ENCODE measurements around the gene TBL1X. TPM values are rescaled to one million over a fixed set of nuclear protein-coding genes. Genes with fewer than 3 reads are reported as not detected.

The TBL1X gene
- total and polyA plus RNA-seq, 2 donors (not counting 3 experiments of a cell fraction or from before 2014, with no cell fraction given), result 8.7 to 25.3 TPM

DNA sequence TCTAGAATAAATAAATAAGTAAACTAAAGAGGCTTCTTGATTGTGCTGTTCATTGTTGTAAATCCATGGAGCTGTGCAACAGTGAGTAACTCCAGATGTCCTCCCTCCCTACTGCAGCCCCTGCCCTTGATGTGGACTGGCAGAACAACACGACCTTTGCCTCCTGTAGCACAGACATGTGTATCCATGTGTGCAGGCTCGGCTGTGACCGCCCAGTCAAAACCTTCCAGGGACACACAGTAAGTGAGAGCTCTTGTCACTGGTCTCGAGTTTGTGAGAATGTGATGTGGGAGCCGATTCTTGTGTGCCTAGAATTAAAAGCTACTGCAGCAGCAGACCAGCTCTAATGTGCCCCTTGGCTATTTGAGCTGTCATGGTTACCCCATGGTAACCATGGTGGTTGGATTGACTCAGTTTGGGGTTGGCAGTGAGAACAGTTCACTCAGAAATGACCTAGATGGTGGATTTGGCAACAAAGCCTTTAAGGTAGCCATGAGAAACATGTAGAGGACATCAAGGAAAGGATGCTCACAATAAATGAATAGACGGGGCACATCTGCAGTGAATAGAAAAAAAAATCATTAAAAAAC is 240.1 kb downstream of the TBL1X start:
- Histone ChIP-seq H2AFZ (ENCODE audit: low read depth, low read length) (no peak overlapping the region), H4K20me1 (replicated peaks; ENCODE audit: control insufficient read depth, extremely low read depth, insufficient read depth, low read length) (no peaks in the 10 kb centered on the region), H3K9me3 (replicated peaks; ENCODE audit: control insufficient read depth, insufficient read depth, low read length) (no peaks in the 10 kb centered on the region), H3K4me1 (ENCODE audit: control insufficient read depth, extremely low read depth, insufficient read depth, low read length) (no peaks in the 10 kb centered on the region), H3K27ac (ENCODE audit: insufficient read depth, low read depth, low read length) (no peak overlapping the region), H3K4me3 (replicated peaks in 1 of 3; ENCODE audit: insufficient read depth in 1 of 3, low read depth in 1 of 3, low read length in 3 of 3) (no peak overlapping the region), H3K27me3 (ENCODE audit: control insufficient read depth in 2 of 2, insufficient read depth in 2 of 2, low read length in 2 of 2) (no peaks in the 10 kb centered on the region), H3K4me2 (ENCODE audit: insufficient read depth, low read length) (no peak overlapping the region), H3K36me3 (ENCODE audit: control insufficient read depth in 2 of 2, extremely low read depth in 1 of 2, insufficient read depth in 2 of 2, low read length in 2 of 2) (no peaks in the 10 kb centered on the region), H3K9me1 (replicated peaks; ENCODE audit: control insufficient read depth, extremely low read depth, insufficient read depth, low read length) (no peaks in the 10 kb centered on the region), H3K79me2 (ENCODE audit: control insufficient read depth, insufficient read depth, low read length) (no peaks in the 10 kb centered on the region), H3K9ac (replicated peaks; ENCODE audit: extremely low read depth, insufficient read depth, low read length) (no peak overlapping the region)
- TF ChIP-seq, protein P1, sequence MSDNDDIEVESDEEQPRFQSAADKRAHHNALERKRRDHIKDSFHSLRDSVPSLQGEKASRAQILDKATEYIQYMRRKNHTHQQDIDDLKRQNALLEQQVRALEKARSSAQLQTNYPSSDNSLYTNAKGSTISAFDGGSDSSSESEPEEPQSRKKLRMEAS (IDR thresholded peaks at IDR 0.05; ENCODE audit: insufficient read depth, insufficient read length), result no peak
- TF ChIP-seq, protein P2, sequence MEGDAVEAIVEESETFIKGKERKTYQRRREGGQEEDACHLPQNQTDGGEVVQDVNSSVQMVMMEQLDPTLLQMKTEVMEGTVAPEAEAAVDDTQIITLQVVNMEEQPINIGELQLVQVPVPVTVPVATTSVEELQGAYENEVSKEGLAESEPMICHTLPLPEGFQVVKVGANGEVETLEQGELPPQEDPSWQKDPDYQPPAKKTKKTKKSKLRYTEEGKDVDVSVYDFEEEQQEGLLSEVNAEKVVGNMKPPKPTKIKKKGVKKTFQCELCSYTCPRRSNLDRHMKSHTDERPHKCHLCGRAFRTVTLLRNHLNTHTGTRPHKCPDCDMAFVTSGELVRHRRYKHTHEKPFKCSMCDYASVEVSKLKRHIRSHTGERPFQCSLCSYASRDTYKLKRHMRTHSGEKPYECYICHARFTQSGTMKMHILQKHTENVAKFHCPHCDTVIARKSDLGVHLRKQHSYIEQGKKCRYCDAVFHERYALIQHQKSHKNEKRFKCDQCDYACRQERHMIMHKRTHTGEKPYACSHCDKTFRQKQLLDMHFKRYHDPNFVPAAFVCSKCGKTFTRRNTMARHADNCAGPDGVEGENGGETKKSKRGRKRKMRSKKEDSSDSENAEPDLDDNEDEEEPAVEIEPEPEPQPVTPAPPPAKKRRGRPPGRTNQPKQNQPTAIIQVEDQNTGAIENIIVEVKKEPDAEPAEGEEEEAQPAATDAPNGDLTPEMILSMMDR (IDR thresholded peaks at IDR 0.05; ENCODE audit: extremely low read depth in 1 of 2, insufficient read depth in 1 of 2, low read depth in 1 of 2, low read length in 2 of 2), result no peak
- TF ChIP-seq POLR2AphosphoS5 (IDR thresholded peaks at IDR 0.05; ENCODE audit: insufficient read depth, low read depth, low read length) (no peak), EZH2 (IDR thresholded peaks at IDR 0.05; ENCODE audit: borderline replicate concordance, low read depth, low read length, severe bottlenecking) (no peak), GATA2 (IDR thresholded peaks at IDR 0.05; ENCODE audit: insufficient read depth, insufficient read length, low read depth, low read length) (no peak), POLR2A (IDR thresholded peaks at IDR 0.05; ENCODE audit: low read depth, low read length) (no peak), JUN (IDR thresholded peaks at IDR 0.05; ENCODE audit: borderline replicate concordance, insufficient read depth, insufficient read length, low read depth) (no peak), MYC (IDR thresholded peaks at IDR 0.05; ENCODE audit: low read depth, low read length) (no peak)
- CTCF ChIA-PET, result no interaction called here
- dilution Hi-C loops (cut with MboI; ENCODE audit: extremely low pct_ligation_motif_present, low sequenced_read_pairs) (no loop called here), intact Hi-C loops (cut with micrococcal nuclease) (loop anchor here (5.0 to 10.0 kb wide), 4 partner anchors 82 to 960 kb away; partner anchors contain the start of gene SHROOM2)
- BruUV-seq (replicated peaks), result no TSS peak
- POLR2A ChIA-PET, result no interaction called here
- no peak for DNase-seq (ENCODE audit: low read depth, low spot score)
- no peak for FAIRE-seq

All from endothelial cell of umbilical vein (primary cell).